ENCODE data around the gene DDC.
A peak's percentile ranks its signal among the peaks of the same experiment; 100 is the strongest.

Gene DDC

DNA sequence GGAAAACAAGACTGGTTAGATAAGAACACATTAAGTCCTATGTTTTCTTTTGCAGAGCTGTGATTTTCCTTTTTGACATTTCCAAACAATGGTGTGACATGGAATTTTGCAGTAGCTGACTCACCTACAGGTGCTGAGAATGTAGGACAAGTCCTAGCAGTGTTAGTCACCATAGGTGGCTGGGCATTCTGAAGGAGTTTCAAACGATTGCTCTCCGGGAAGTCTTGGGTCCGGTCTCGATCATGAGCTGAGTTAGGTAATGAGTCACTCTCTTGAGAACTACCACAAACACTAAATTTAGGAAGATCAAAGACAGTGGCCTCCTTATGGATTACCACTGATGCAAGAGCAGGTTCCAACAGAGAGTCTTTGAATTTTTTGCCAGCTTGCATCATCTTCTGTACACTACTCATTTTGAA, 118.7 kb downstream of the DDC start:
- Histone ChIP-seq H3K9ac (ENCODE audit: low read depth, low read length, poor library complexity, severe bottlenecking) (no peak overlapping the region), H3F3A (ENCODE audit: low read depth) (no peaks in the 10 kb centered on the region), H3K9me3 (ENCODE audit: insufficient read depth, low read depth, low read length) (no peaks in the 10 kb centered on the region), H3K79me2 (ENCODE audit: insufficient read depth, low read length) (peaks cover 93% of the 10 kb centered on the region), H3K36me3 (ENCODE audit: insufficient read depth, low read length) (peaks cover 33% of the 10 kb centered on the region; the same call in 1 of the 2 replicates), H3K4me3 (ENCODE audit: low read length, poor library complexity, severe bottlenecking) (no peak overlapping the region), H3K4me1 (ENCODE audit: insufficient read depth, low read length, poor library complexity, severe bottlenecking) (peaks cover 70% of the 10 kb centered on the region), H2AFZ (ENCODE audit: low read length) (no peak overlapping the region), H3K27me3 (ENCODE audit: insufficient read depth, low read length, poor library complexity, severe bottlenecking) (no peaks in the 10 kb centered on the region), H4K20me1 (ENCODE audit: insufficient read depth, low read length, poor library complexity, severe bottlenecking) (peaks cover 38% of the 10 kb centered on the region), H3K9me2 (replicated peaks; ENCODE audit: low read depth, low read length) (no peaks in the 10 kb centered on the region), H3K4me2 (ENCODE audit: low read depth, low read length, poor library complexity, severe bottlenecking) (peak overlapping the region; percentile 52)
- no peak for TF ChIP-seq EZH2phosphoT487 (IDR thresholded peaks at IDR 0.05; ENCODE audit: borderline replicate concordance)
- TF ChIP-seq, protein P1, sequence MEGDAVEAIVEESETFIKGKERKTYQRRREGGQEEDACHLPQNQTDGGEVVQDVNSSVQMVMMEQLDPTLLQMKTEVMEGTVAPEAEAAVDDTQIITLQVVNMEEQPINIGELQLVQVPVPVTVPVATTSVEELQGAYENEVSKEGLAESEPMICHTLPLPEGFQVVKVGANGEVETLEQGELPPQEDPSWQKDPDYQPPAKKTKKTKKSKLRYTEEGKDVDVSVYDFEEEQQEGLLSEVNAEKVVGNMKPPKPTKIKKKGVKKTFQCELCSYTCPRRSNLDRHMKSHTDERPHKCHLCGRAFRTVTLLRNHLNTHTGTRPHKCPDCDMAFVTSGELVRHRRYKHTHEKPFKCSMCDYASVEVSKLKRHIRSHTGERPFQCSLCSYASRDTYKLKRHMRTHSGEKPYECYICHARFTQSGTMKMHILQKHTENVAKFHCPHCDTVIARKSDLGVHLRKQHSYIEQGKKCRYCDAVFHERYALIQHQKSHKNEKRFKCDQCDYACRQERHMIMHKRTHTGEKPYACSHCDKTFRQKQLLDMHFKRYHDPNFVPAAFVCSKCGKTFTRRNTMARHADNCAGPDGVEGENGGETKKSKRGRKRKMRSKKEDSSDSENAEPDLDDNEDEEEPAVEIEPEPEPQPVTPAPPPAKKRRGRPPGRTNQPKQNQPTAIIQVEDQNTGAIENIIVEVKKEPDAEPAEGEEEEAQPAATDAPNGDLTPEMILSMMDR (conservative IDR thresholded peaks at IDR 0.05; ENCODE audit: low read length): no peak

DNA sequence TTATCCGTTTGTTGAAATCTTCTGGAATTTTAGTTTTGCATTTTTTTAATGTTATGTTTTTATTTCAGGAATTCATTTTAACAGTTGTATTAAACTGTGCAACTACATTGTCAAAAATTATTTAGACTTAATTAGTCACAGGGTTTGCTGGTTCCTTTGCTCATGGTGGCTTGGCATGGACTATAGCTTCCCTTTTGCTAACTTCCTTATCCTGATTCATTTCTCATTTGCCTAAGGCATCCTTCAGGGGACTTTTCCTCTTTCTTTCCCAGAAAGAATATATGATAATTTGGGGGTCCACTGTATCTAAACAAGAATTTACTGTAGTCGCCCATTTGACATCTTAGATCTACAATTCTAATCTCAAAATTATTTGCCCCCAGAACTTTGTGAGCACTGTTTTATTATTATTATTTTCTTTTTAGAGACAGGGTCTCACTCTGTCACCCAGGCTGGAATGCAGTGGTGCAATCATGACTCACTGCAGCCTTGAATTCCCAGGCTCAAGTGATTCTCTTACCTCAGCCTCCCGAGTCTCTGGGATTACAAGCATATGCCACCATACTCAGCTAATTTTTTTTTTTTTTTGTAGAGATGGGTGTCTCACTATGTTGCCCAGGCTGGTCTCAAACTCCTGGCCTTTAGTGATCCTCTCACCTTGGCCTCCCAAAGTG, 128.9 kb downstream of the DDC start:
- H3K4me3 ChIP-seq (ENCODE audit: low read length, poor library complexity, severe bottlenecking): no peak overlapping the region
- no peak overlapping the region for H3K4me2 ChIP-seq (ENCODE audit: low read depth, low read length, poor library complexity, severe bottlenecking)

DNA sequence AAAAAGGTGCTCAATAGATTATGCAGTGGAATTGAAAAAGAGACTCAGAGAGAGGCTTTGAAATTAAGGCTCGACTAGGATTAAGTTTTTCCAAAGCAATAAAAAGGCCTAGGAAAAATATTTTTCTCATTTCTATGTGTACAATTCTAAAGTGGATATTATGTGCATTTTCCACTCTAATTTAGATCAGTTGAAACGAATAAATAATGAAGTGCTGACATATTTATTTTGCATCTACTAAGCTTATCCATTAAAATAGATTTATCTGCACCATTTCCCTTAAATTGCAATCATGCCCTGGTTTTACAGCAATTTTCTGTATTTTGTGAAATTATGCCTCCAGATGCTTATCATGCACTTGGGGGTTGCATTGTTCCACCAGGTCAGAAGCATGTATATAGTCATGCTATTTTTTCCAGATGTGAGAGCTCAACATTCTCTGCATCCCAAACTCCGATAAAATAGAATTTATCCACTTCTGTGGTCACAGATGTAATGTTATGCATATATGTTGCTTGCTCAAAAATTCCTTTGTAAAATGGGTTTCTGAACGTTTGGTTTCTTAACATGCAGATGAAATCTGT, 133.4 kb downstream of the DDC start:
- no peaks in the 10 kb centered on the region for H3K79me2 ChIP-seq (ENCODE audit: insufficient read depth, low read length)
- H3K4me1 ChIP-seq (ENCODE audit: insufficient read depth, low read length, poor library complexity, severe bottlenecking): no peaks in the 10 kb centered on the region

More for the DNA sequence above, 128.9 kb downstream of the DDC start:
- no peaks in the 10 kb centered on the region for H3K27me3 ChIP-seq (ENCODE audit: insufficient read depth, low read length, poor library complexity, severe bottlenecking)
- no peak overlapping the region for H2AFZ ChIP-seq (ENCODE audit: low read length)
- H3K9me3 ChIP-seq (ENCODE audit: insufficient read depth, low read depth, low read length): no peaks in the 10 kb centered on the region
- H3K79me2 ChIP-seq (ENCODE audit: insufficient read depth, low read length): peaks cover 8% of the 10 kb centered on the region; the same call in 1 of the 2 replicates
- H3K9ac ChIP-seq (ENCODE audit: low read depth, low read length, poor library complexity, severe bottlenecking): no peak overlapping the region
- H3K4me1 ChIP-seq (ENCODE audit: insufficient read depth, low read length, poor library complexity, severe bottlenecking): no peaks in the 10 kb centered on the region
- peaks cover 24% of the 10 kb centered on the region; the same call in 1 of the 2 replicates for H3K36me3 ChIP-seq (ENCODE audit: insufficient read depth, low read length)
- H4K20me1 ChIP-seq (ENCODE audit: insufficient read depth, low read length, poor library complexity, severe bottlenecking): no peaks in the 10 kb centered on the region
- no peaks in the 10 kb centered on the region for H3F3A ChIP-seq (ENCODE audit: low read depth)
- H3K9me2 ChIP-seq (replicated peaks; ENCODE audit: low read depth, low read length): no peaks in the 10 kb centered on the region
- TF ChIP-seq, protein P1 (conservative IDR thresholded peaks at IDR 0.05; ENCODE audit: low read length): no peak
- no peak for TF ChIP-seq EZH2phosphoT487 (IDR thresholded peaks at IDR 0.05; ENCODE audit: borderline replicate concordance)

More for the DNA sequence above, 133.4 kb downstream of the DDC start:
- Histone ChIP-seq H4K20me1 (ENCODE audit: insufficient read depth, low read length, poor library complexity, severe bottlenecking) (no peaks in the 10 kb centered on the region), H3K4me3 (ENCODE audit: low read length, poor library complexity, severe bottlenecking) (no peak overlapping the region), H3F3A (ENCODE audit: low read depth) (no peaks in the 10 kb centered on the region), H3K9me2 (replicated peaks; ENCODE audit: low read depth, low read length) (no peaks in the 10 kb centered on the region), H3K4me2 (ENCODE audit: low read depth, low read length, poor library complexity, severe bottlenecking) (no peak overlapping the region), H3K27me3 (ENCODE audit: insufficient read depth, low read length, poor library complexity, severe bottlenecking) (no peaks in the 10 kb centered on the region), H3K36me3 (ENCODE audit: insufficient read depth, low read length) (no peaks in the 10 kb centered on the region), H3K9ac (ENCODE audit: low read depth, low read length, poor library complexity, severe bottlenecking) (no peak overlapping the region), H2AFZ (ENCODE audit: low read length) (no peak overlapping the region), H3K9me3 (ENCODE audit: insufficient read depth, low read depth, low read length) (no peaks in the 10 kb centered on the region)
- TF ChIP-seq EZH2phosphoT487 (IDR thresholded peaks at IDR 0.05; ENCODE audit: borderline replicate concordance): no peak
- TF ChIP-seq, protein P1 (conservative IDR thresholded peaks at IDR 0.05; ENCODE audit: low read length): no peak

Measured in Loucy (cell line).